Measurements from ENCODE around the gene FARP2.
A peak's percentile ranks its signal among the peaks of the same experiment; 100 is the strongest.
"Not testable (repeated sequence)": the region's sequence is repeated elsewhere in the genome, so short reads cannot be mapped to it uniquely, and the experiment has no call there.

Gene FARP2

DNA sequence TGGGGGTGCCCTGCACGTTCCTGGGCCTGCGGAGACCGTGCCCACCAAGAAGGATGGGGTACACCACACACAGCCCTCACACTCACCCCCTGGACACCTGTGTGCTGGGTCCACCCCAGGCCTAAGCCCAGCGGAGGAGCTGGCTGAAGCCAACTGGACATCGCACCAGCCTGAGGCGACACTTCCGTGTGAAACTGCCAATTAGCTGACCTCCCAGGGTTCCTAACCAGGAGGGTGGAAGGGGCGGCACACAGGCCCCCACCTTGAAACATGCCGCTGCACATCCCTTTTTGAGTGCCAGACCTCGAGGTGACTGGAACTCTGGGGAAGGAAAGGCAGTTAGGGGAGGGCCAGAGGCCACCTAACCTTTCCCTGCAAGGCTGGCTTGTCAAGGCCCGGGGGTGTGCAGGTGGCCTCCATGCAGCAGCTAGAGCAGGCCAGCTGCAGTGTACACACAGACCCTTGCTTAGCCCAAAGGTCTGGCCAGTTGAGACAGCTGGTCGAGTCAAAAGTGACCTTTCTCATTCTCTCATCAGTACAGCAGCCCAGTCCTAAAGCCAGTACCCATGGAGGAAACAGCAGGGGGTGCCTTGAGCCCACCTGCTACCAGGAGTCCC lies 147.8 kb downstream of the FARP2 start:
- no peak for DNase-seq (ENCODE audit: low read depth, low spot score)

DNA sequence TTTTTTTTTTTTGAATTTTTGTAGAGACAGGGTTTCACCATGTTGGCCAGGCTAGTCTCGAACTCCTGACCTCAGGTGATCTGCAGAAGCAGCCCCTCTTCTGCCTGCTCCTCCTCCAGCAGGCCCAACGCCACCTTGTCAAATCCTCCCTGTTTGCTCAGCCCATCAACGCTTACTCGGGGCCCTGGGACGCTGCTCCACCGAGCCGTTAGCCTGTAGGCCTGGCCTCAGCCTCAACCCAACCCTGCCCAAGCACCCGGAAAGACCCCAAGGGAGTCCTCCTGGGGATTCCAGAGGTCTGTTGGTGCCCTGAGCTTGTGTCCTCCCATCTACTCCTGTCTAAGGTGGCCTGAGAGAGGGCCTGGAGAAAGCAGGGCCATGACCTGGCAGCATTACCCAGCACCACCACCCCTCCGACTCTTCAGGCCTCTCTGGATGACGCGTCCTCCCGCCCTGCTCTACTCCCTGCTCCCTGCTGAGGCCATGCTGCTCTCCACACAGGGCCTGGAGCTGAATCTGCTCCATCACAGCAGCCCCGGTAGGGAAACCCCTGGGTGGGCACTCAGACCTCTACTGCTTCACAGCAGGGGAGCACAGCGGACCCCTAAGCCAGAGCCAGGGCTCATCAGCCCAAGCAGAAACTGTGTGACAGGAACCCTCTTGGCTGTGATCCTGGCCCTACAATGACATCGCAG lies 149.1 kb downstream of the FARP2 start:
- DNase-seq (ENCODE audit: low read depth, low spot score), result no peak

DNA sequence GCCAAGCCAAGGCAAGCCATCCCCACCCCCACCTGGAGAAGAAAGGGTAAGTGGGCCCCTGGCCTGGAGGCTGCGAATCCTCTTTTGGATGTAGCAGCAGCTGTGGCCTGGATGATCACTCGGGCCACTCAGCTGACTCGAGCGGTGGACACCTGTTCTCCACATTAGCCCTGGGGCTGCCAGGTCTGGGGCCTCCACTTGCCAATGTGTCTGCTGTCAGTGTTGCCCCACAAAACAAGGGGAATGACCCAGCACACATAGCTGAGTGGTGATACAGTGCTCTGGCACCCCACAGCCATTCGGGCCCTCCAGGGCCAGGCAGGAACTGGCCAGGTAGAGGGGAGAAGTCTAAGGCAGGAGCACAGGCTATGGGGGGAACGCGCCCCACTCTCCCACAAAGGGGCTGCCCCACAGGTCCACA lies 149.7 kb downstream of the FARP2 start:
- DNase-seq (ENCODE audit: low read depth, low spot score), result no peak

DNA sequence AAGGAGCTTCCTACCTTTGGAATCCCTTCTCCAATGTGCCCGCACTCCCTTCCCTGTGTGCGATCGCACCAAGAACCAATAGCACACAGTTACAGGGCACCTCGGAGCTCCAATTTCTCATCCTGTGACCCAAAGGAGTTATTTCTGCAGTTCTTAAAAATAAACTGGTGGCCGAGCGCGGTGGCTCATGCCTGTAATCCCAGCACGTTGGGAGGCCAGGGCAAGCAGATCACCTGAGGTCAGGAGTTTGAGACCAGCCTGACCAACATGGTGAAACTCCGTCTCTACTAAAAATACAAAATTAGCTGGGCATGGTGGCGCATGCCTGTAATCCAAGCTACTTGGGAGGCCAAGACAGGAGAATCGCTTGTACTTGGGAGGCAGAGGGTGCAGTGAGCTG lies 150.2 kb downstream of the FARP2 start:
- not testable (repeated sequence) for DNase-seq (ENCODE audit: low read depth, low spot score)

- DNase-seq (ENCODE audit: low read depth, low spot score), result no peak
Observed at GRCh38 chr2:241506793-241507429, 150.8 kb downstream of the FARP2 start.

- DNase-seq (ENCODE audit: low read depth, low spot score), result no peak
Observed at GRCh38 chr2:241507430-241508239, 151.6 kb downstream of the FARP2 start.

DNA sequence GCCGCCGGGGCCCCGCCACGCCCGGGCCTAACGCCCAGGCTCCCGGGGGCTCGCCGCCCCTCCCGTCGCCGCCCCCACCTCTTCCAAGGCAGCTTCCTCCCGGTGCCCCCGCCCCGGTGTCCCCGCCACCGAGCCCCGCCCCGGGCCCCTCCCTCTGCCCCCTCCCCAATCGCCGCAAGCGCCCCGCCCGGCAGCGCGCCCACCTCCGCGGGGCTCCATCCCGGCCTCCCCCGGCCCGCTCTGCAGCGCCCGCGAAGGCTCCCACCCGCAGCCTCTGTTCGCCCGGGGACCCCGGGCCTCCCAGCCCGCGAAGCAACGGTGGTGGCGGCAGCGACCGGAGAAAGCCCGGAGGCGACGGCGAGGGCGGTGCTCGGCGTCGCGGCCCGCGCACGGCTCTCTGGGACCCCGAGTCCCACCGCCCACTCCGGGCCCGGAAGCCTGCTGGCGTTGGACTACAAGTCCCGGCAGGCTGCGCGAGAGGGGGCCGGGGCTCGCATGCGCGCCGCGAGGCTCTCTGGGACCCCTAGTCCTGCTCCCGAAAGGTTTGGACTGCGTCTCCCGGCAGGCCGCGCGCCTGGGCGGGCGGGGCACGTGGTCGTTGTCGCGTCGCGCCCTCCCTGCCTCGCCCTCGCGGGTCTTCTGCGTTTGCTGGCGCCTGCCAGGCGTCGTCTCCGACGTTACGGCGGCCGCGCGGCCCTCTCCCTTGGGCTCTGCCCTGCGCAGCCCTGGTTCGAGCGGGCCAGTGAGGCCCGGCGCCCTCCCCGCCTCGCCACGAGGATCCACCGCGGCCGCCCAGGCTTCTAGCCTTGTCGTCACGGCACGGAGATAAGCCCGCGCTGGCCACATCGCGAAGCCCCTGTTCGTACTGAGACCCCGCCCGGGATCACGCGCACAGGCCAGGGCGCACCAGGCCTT lies 152.4 kb downstream of the FARP2 start, which contains the start of gene STK25:
TSS of gene STK25 (minus strand) at position 345 of the 915 bp plus-strand sequence. CDS start 549 bp downstream, outside the sequence.
- peak; percentile 90 for DNase-seq (ENCODE audit: low read depth, low spot score)

DNA sequence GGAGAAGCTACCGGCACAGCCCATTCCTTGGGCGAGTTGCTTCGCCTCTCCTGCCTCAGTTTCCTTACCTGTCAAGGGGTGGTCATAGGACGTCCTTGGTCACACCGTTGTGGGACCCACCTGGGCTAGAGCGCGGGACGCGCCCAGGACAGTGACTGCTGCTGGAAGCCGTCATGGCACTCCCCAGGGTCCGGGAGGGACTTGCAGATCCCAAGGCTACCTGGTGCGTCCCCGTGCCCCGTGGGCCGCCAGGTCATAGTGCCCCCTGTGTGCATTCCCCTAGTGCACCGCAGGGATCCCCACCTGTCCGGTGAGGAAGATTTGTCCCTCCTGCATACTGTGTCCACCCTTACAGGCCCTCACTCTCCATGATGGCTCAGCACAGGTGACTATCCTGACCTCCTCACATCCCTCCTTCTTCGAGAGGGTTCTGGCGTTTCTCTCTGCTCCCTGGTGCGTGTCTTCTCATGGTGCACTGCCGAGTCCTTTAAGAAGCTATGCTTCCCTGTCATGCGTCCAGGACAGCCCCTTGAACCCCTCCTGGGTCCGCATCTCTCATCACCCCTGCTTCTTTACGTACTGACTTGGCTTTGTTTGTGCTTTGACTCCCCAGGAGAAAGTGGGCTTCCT lies 153.2 kb downstream of the FARP2 start:
- DNase-seq (ENCODE audit: low read depth, low spot score), result no peak

DNA sequence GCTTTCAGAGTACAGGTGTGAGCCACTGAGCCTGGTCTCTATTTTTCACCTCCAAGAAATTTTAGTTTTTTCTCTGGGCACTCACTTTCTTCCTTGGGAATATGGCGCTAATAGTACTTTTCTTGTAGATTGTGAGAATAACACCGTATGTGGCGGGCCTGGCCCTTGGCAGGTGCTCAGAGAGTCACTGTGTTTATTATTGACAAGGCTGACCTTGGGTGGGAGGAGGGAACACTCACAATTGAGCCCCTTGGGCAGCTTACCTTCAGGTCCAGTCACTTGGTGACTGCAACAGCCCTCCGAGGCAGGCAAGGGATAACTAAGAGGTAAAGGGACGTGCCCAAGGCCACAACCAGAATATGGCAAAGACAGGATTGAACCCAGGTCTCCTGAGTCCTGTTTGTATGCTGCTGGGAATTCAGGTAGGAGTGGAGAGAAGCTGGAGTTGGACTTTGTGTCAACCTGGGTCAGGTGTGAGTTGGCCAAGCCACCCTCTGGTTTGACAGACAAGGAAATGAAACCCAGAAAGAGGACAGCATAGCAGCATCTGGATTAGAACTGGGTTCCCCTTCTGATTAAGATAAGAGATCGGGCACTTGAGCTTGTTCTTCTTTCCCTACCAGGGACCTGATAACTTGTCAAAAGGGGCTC lies 155.1 kb downstream of the FARP2 start:
- no peak for DNase-seq (ENCODE audit: low read depth, low spot score)

DNA sequence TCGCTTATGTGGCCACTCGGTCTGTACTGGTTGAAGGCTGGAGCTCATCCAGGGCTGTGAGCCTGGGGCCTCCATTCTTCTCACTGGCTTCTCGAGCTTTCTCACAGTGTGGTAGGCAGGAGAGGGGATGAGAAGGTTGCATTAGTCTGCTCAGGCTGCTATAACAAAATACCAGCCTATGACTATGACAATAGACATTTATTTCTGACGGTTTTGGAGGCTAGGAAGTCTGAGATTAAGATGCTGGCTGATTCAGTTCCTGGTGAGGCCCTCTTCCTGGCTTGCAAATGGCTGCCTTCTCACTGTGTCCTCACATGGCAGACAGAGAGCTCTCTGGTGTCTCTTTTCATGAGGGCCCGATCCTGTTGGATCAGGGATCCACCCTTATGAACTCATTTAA lies 158.5 kb downstream of the FARP2 start:
- no peak for DNase-seq (ENCODE audit: low read depth, low spot score)

DNA sequence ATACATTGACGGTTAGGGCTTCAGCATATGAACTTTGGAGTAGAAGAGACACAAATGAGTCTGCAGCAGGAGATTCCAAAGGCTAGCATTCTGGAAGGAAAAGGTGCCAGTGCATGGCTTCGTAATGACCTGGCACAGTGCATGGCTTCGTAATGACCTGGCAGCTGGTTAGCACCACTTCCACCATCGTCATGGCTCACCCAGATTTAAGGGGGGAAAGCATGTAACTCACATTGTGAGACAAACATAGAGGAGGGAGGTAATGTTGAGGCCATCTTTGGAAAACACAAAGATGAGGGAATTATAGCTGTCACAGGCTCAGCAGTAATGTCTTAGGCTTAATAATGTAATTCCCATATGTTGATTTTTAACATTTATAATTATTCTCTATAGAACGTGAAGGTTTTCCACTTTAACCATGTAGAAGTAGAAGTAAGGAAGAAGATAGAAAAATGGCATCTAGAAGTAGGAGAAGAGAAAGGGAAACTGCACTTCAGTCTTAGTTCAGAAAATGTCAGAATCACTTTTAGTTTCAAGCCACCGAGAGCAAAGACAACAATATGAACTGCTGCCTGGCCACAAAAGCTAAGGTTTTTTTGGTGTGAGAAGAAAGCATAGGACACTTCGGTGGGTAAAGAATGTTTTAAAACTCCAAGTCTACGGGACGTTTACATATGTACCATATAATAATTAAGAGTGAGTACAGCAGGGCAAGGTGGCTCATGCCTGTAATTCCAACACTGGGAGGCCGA lies 159.1 kb downstream of the FARP2 start:
- DNase-seq (ENCODE audit: low read depth, low spot score), result no peak

GRCh38 chr2:241516520-241516965 lies 160.5 kb downstream of the FARP2 start:
- no peak for DNase-seq (ENCODE audit: low read depth, low spot score)

DNA sequence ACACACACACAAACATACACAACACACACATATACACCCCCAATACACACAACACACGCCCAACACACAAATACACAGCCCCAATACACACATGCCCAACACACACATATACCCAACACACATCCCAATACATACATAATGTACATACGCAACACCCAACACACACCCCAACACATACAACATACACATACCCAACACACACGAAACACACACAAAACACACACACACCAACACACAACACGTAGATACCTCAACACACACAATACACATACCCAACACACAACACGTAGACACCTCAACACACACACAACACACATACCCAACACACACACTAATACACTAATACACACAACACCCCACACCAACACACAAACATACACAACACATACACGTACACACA lies 161.2 kb downstream of the FARP2 start:
- DNase-seq (ENCODE audit: low read depth, low spot score), result no peak

DNA sequence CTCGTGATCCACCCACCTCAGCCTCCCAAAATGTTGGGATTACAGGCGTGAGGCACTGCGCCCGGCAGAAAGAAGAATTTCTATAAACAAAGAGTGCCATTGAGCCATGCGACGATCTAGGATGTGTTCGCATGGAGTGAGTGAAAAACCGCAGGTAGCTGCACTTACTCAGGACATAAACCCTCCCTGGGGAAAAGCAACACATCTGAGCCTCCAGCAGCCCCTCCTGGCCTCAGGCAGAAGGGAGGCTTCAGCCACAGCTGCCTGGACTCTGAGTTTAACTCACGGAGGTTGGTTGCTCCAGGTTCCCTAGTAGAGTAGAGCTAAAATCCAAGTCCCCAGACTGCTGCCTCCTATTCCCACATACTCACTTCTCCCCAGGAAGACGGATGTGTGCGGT lies 163.6 kb downstream of the FARP2 start:
- no peak for DNase-seq (ENCODE audit: low read depth, low spot score)

GRCh38 chr2:241522477-241522876 lies 166.4 kb downstream of the FARP2 start:
- no peak for DNase-seq (ENCODE audit: low read depth, low spot score)

DNA sequence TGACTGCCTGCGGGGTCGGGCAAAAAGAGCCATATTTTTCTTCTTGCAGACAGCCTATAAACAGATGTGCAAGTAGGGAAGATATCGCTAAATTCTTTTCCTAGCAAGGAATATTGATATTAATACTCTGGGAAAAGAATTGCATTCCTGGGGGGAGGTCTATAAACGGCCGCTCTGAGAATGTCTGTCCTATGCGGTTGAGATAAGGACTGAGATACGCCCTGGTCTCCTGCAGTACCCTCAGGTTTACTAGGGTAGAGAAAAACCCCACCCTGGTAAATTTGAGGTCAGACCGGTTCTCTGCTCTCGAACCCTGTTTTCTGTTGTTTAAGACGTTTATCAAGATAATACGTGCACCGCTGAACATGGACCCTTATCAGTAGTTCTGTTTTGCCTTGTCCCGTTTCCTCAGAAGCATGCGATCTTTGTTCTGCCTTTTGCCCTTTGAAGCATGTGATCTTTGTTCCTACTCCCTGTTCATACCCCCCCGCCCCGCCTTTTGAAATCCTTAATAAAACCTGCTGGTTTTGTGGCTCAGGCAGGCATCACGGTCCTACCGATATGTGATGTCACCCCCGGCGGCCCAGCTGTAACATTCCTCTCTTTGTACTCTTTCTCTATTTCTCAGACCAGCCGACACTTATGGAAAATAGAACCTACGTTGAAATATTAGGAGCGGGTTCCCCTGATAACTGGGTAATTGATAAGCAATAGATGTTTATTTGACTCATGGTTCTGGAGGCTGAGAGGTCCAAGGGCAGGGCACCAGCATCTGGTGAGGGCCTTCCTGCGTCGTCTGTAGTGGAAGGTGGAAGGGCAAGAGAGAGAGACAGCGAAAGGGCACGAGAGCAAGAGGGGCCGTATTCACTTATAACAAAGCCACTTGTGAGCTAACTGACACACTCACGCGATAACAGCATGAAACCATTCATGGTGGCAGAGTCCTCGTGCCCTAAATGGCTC lies 170.0 kb downstream of the FARP2 start:
- not testable (repeated sequence) for DNase-seq (ENCODE audit: low read depth, low spot score)

- DNase-seq (ENCODE audit: low read depth, low spot score), result no peak
Observed at GRCh38 chr2:241530571-241530970, 174.5 kb downstream of the FARP2 start.

- no peak for DNase-seq (ENCODE audit: low read depth, low spot score)
Observed at GRCh38 chr2:241531161-241531722, 175.2 kb downstream of the FARP2 start.

Data from activated naive CD8-positive, alpha-beta T cell treated with anti-CD3 and anti-CD28 coated beads, Interleukin-2, amount 50 U/mL, for 16 hours (primary cell).